HG02943 (cell line): Measurements from ENCODE around the gene TMX1.
"Not testable (repeated sequence)": the region's sequence is repeated elsewhere in the genome, so short reads cannot be mapped to it uniquely, and the experiment has no call there.

Source experiments
- ATAC-seq: cut with Tn5 transposase; IDR thresholded peaks from one replicate; pipeline ENCODE4 v1.9.1; 2021; ENCODE audit warnings: mild to moderate bottlenecking, low read depth, moderate library complexity; ENCODE audit not compliant: unreplicated experiment

The TMX1 gene, protein sequence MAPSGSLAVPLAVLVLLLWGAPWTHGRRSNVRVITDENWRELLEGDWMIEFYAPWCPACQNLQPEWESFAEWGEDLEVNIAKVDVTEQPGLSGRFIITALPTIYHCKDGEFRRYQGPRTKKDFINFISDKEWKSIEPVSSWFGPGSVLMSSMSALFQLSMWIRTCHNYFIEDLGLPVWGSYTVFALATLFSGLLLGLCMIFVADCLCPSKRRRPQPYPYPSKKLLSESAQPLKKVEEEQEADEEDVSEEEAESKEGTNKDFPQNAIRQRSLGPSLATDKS

GRCh38 chr14:51239813-51240803, at the start of gene TMX1:
TMX1 (plus strand) TSS chr14:51240247; CDS start chr14:51240293, 46 bp downstream.
- peak; percentile 91 for ATAC-seq

GRCh38 chr14:51201890-51202289, 38.2 kb upstream of the TMX1 start:
- no peak for ATAC-seq

- peak; percentile 80 for ATAC-seq
These were observed 37.0 kb upstream of the TMX1 start for GRCh38 chr14:51202914-51203665.

GRCh38 chr14:51203881-51204280, 36.2 kb upstream of the TMX1 start:
- ATAC-seq = peak; percentile 14

DNA sequence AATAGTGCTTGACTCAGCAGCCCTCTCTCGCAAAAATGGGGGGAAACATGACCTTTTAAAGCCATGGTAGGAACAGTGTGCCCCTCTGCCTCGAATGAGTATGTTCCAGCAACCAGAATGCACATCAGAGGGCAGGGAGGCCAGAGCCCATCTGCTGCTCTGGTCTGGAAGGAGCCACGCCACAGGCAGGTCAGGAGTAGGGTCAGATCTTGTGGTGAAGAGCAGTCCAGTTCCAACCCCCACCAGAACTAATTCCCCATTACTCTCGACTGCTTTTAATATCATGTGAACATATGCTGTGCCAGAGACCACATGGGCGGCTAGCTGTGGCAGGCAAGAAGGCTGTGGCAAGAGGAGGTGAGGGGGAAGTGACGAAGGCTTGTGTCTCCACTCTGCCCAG, 34.6 kb upstream of the TMX1 start:
- ATAC-seq = no peak

DNA sequence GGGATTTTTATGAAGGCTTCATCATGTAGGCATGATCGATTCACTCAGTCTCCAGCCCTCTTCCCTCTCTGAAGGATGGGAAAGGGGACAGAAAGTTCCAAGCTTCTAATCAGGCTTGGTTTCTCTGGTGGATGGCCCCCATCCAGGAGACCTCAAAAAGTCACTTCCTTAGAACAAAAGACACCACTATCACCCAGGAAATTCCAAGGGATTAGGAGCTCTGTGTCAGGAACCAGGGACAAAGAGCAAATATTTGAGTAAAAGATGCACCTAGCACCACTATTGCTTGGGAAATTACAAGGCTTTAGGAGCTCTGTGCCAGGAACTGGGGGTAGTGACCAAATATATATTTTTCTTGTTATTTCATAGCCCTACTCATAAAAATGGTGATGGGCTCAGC, 33.6 kb upstream of the TMX1 start:
- no peak for ATAC-seq

- ATAC-seq = no peak
These were observed 32.4 kb upstream of the TMX1 start for GRCh38 chr14:51207621-51208020.

DNA sequence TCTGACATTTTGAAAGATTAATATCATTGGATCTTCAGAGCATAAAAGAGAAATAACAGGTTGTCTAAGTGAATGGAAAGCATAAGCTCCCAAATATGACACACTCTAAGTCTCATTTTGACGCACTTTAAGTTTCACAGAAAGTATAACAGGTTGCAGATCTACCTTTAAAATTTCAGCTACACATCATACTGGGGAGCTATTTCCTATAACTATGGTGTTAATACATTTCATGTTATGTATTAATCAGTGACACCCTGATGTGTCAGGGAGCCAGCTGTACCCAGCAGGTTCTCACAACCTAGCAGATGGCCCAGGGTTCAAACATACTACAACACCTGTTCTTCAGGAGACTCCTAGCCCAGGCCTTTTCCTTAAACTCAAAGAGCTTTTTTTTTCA, 31.1 kb upstream of the TMX1 start:
- no peak for ATAC-seq

- ATAC-seq = no peak
These were observed 30.6 kb upstream of the TMX1 start for GRCh38 chr14:51209457-51209856.

GRCh38 chr14:51210594-51210993, 29.5 kb upstream of the TMX1 start:
- ATAC-seq = no peak

GRCh38 chr14:51211149-51211548, 28.9 kb upstream of the TMX1 start:
- no peak for ATAC-seq

GRCh38 chr14:51216602-51217001, 23.4 kb upstream of the TMX1 start:
- ATAC-seq = no peak

DNA sequence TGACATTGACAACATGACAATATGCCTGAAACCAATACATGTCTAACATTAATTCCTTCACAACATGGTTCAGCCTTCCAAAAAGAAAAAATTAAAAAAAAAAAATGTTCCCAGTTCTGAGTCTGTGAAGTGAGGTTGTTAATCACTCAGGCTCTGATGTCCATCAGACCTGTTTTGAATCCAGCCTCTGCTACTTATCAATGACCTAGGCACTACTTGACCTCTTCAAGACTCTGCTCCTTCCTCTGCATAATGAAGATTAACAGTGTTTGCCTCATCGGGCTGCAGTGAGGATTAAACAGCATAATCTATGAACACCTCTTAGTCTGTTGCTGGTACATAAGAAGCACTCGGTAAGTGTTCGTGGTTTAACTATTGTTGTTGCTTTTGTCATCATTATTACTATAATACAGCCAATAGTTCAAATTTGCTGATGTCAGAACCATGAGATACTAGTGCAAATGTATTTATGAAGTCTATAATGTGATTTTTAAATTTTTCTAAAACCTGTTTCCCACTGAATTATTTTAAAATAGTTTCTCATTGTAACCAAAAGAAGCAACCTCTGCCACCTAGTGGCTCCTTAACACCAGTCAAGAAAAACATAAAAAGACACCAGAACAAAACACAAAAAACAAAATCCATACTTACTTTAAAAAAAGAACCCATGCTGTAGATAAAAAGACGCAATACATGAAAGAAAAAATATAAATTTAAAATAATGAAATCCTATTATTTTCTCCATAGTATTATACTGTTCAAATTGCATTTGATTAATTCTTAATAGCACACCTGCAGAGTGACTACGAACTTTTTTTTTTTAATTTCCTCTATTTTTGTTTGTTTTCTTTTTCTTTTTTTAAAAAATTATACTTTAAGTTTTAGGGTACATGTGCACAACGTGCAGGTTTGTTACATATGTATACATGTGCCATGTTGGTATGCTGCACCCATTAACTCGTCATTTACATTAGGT, 20.3 kb upstream of the TMX1 start:
- ATAC-seq = no peak

- ATAC-seq = not testable (repeated sequence)
These were observed 16.6 kb upstream of the TMX1 start for GRCh38 chr14:51223463-51223862.

DNA sequence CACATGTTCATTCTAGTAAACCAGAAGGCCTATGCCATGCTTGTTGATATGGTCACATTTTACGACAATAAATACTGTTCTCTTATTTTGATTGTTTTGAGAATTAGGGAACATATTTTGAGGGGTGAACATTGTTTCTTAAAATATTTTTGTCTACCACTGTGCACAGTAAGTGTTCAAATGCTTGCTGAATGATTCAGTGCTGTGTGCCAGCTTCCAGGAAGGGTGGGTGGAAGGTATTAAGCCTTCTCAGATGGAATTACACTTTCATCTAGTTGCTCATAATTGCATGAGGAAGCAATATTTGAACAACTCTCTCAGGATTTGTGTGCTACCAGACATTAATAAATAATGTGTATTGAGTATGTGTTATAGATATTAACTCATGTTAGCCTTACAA, 15.5 kb upstream of the TMX1 start:
- ATAC-seq = no peak

DNA sequence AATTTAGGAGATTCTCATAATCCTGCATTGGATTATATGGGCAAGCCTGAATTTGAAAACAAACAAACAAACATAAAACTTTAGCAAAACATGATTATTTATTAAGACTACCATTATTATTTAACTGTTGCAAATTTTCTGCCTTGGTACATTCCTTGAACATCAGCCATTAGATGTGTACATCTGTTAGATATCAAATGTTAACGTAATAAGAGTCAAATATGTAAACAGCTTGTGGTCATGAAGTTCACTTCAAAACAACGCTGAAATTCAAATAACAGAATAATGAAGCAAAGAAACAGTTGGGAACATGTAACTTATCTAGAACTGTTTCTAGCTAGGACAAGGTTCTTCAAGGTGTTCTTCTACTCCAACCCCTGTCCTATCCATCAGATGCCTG, 14.3 kb upstream of the TMX1 start:
- no peak for ATAC-seq

DNA sequence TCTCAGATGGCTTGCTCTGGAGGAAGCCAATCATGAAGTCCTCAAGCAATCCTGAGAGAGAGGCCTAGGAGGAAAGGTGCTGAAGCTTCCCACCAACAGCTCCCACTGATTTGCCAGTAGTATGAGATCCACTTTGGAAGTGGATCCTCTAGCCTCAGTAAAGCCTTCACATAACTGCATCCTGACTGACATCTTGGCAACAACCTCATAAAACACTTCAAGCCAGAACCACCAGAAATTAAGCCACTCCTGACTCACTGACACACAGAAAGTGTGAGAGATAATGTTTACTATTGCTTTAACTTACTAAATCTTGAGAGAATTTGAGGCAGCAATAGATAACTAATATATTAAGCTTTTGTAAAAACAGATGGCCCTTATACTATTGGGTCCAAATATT, 11.7 kb upstream of the TMX1 start:
- no peak for ATAC-seq

- no peak for ATAC-seq
These were observed 11.2 kb upstream of the TMX1 start for GRCh38 chr14:51228890-51229289.

DNA sequence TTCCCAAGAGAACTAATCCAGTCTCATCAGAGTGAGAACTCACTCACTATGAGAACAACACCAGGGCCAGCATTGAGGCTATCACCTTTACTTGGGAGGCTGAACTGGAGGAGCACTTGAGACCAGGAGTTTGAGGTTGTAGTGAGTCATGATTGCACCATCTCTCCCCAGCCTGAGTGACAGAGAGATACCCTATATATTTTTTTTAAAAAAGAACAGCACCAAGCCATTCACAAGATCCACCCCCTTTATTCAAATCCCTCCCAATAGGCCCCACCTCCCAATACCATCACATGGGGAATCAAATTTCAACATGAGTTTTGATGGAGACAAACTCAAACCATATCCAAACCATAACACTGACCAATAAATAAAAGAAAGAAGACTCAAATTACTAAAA, 3.7 kb upstream of the TMX1 start:
- ATAC-seq = no peak
